ENCODE results near the gene DDX42.

Gene DDX42

GRCh38 chr17:63762161-63763078 is 11.6 kb upstream of the DDX42 start:
- peaks cover 61% of the 10 kb centered on the region for H3K36me3 ChIP-seq (ENCODE audit: insufficient read depth, low read length)
- H3K9me3 ChIP-seq (replicated peaks; ENCODE audit: low read length): no peaks in the 10 kb centered on the region
- H3K27me3 ChIP-seq (ENCODE audit: control insufficient read depth, insufficient read depth, low read length): no peaks in the 10 kb centered on the region
- H3K4me2 ChIP-seq (ENCODE audit: low read length): no peak overlapping the region
- H3K4me3 ChIP-seq (ENCODE audit: low read length): no peak overlapping the region
- H3K9ac ChIP-seq (ENCODE audit: low read depth, low read length): no peak overlapping the region
- no peaks in the 10 kb centered on the region for H3K4me1 ChIP-seq (ENCODE audit: control insufficient read depth, insufficient read depth, low read length)

- Histone ChIP-seq H3K4me3 (ENCODE audit: low read length) (no peak overlapping the region), H3K4me1 (ENCODE audit: control insufficient read depth, insufficient read depth, low read length) (no peaks in the 10 kb centered on the region), H3K9me3 (replicated peaks; ENCODE audit: low read length) (no peaks in the 10 kb centered on the region), H3K9ac (ENCODE audit: low read depth, low read length) (no peak overlapping the region), H3K36me3 (ENCODE audit: insufficient read depth, low read length) (peaks cover 50% of the 10 kb centered on the region), H3K4me2 (ENCODE audit: low read length) (no peak overlapping the region), H3K27me3 (ENCODE audit: control insufficient read depth, insufficient read depth, low read length) (no peaks in the 10 kb centered on the region)
These were observed 9.3 kb upstream of the DDX42 start for GRCh38 chr17:63764716-63765115.

- Histone ChIP-seq H3K9ac (ENCODE audit: low read depth, low read length) (no peak overlapping the region), H3K9me3 (replicated peaks; ENCODE audit: low read length) (no peaks in the 10 kb centered on the region), H3K4me3 (ENCODE audit: low read length) (no peak overlapping the region), H3K36me3 (ENCODE audit: insufficient read depth, low read length) (peaks cover 36% of the 10 kb centered on the region), H3K27me3 (ENCODE audit: control insufficient read depth, insufficient read depth, low read length) (no peaks in the 10 kb centered on the region), H3K4me1 (ENCODE audit: control insufficient read depth, insufficient read depth, low read length) (peaks cover 4% of the 10 kb centered on the region), H3K4me2 (ENCODE audit: low read length) (no peak overlapping the region)
These were observed 7.2 kb upstream of the DDX42 start for GRCh38 chr17:63766754-63767153.

GRCh38 chr17:63768433-63768832 is 5.5 kb upstream of the DDX42 start:
- Histone ChIP-seq H3K9ac (ENCODE audit: low read depth, low read length) (no peak overlapping the region), H3K27me3 (ENCODE audit: control insufficient read depth, insufficient read depth, low read length) (no peaks in the 10 kb centered on the region), H3K4me3 (ENCODE audit: low read length) (no peak overlapping the region), H3K36me3 (ENCODE audit: insufficient read depth, low read length) (peaks cover 19% of the 10 kb centered on the region), H3K4me1 (ENCODE audit: control insufficient read depth, insufficient read depth, low read length) (peaks cover 4% of the 10 kb centered on the region), H3K4me2 (ENCODE audit: low read length) (no peak overlapping the region), H3K9me3 (replicated peaks; ENCODE audit: low read length) (no peaks in the 10 kb centered on the region)

- H3K4me3 ChIP-seq (ENCODE audit: low read length): peak overlapping the region; percentile 88
- no peaks in the 10 kb centered on the region for H3K9me3 ChIP-seq (replicated peaks; ENCODE audit: low read length)
- peak overlapping the region; percentile 99 for H3K4me2 ChIP-seq (ENCODE audit: low read length)
- peaks cover 4% of the 10 kb centered on the region for H3K36me3 ChIP-seq (ENCODE audit: insufficient read depth, low read length)
- no peaks in the 10 kb centered on the region for H3K27me3 ChIP-seq (ENCODE audit: control insufficient read depth, insufficient read depth, low read length)
- peaks cover 15% of the 10 kb centered on the region for H3K4me1 ChIP-seq (ENCODE audit: control insufficient read depth, insufficient read depth, low read length)
- H3K9ac ChIP-seq (ENCODE audit: low read depth, low read length): peak overlapping the region; percentile 92
These were observed 1.1 kb upstream of the DDX42 start for GRCh38 chr17:63772801-63773271.

GRCh38 chr17:63773272-63774140 is 464 bp upstream of the DDX42 start, which contains the start of gene CCDC47:
CCDC47 (minus strand) TSS chr17:63773597; CDS start chr17:63766175, 7,422 bp downstream.
- peak within 1 kb of the TSS; percentile 92 for H3K9ac ChIP-seq (ENCODE audit: low read depth, low read length)
- peaks cover 15% of the 10 kb centered on the region for H3K4me1 ChIP-seq (ENCODE audit: control insufficient read depth, insufficient read depth, low read length)
- no peaks in the 10 kb centered on the region for H3K27me3 ChIP-seq (ENCODE audit: control insufficient read depth, insufficient read depth, low read length)
- H3K9me3 ChIP-seq (replicated peaks; ENCODE audit: low read length): no peaks in the 10 kb centered on the region
- H3K4me3 ChIP-seq (ENCODE audit: low read length): peak within 1 kb of the TSS; percentile 88
- H3K4me2 ChIP-seq (ENCODE audit: low read length): peak within 1 kb of the TSS; percentile 99
- H3K36me3 ChIP-seq (ENCODE audit: insufficient read depth, low read length): peaks cover 10% of the 10 kb centered on the region

- Histone ChIP-seq H3K4me2 (ENCODE audit: low read length) (peak overlapping the region; percentile 91), H3K9ac (ENCODE audit: low read depth, low read length) (peak overlapping the region; percentile 92), H3K9me3 (replicated peaks; ENCODE audit: low read length) (no peaks in the 10 kb centered on the region), H3K4me3 (ENCODE audit: low read length) (peak overlapping the region; percentile 88), H3K27me3 (ENCODE audit: control insufficient read depth, insufficient read depth, low read length) (no peaks in the 10 kb centered on the region), H3K36me3 (ENCODE audit: insufficient read depth, low read length) (peaks cover 21% of the 10 kb centered on the region), H3K4me1 (ENCODE audit: control insufficient read depth, insufficient read depth, low read length) (peaks cover 15% of the 10 kb centered on the region)
These were observed 947 bp downstream of the DDX42 start for GRCh38 chr17:63774969-63775265.

GRCh38 chr17:63775420-63775819 is 1.4 kb downstream of the DDX42 start:
- Histone ChIP-seq H3K4me3 (ENCODE audit: low read length) (peak overlapping the region; percentile 88), H3K9me3 (replicated peaks; ENCODE audit: low read length) (no peaks in the 10 kb centered on the region), H3K36me3 (ENCODE audit: insufficient read depth, low read length) (peaks cover 21% of the 10 kb centered on the region), H3K4me2 (ENCODE audit: low read length) (peak overlapping the region; percentile 91), H3K4me1 (ENCODE audit: control insufficient read depth, insufficient read depth, low read length) (peaks cover 18% of the 10 kb centered on the region), H3K9ac (ENCODE audit: low read depth, low read length) (peak overlapping the region; percentile 92), H3K27me3 (ENCODE audit: control insufficient read depth, insufficient read depth, low read length) (no peaks in the 10 kb centered on the region)

- peaks cover 26% of the 10 kb centered on the region for H3K36me3 ChIP-seq (ENCODE audit: insufficient read depth, low read length)
These were observed 6.5 kb downstream of the DDX42 start for GRCh38 chr17:63780507-63780906.

GRCh38 chr17:63780928-63781327 is 7.0 kb downstream of the DDX42 start:
- H3K9ac ChIP-seq (ENCODE audit: low read depth, low read length): no peak overlapping the region
- peak overlapping the region; percentile 61 for H3K4me2 ChIP-seq (ENCODE audit: low read length)
- H3K36me3 ChIP-seq (ENCODE audit: insufficient read depth, low read length): peaks cover 26% of the 10 kb centered on the region
- H3K4me1 ChIP-seq (ENCODE audit: control insufficient read depth, insufficient read depth, low read length): peaks cover 38% of the 10 kb centered on the region
- no peak overlapping the region for H3K4me3 ChIP-seq (ENCODE audit: low read length)
- H3K9me3 ChIP-seq (replicated peaks; ENCODE audit: low read length): no peaks in the 10 kb centered on the region
- no peaks in the 10 kb centered on the region for H3K27me3 ChIP-seq (ENCODE audit: control insufficient read depth, insufficient read depth, low read length)

More at GRCh38 chr17:63780507-63780906, 6.5 kb downstream of the DDX42 start:
- no peaks in the 10 kb centered on the region for H3K27me3 ChIP-seq (ENCODE audit: control insufficient read depth, insufficient read depth, low read length)
- H3K4me3 ChIP-seq (ENCODE audit: low read length): no peak overlapping the region
- no peaks in the 10 kb centered on the region for H3K9me3 ChIP-seq (replicated peaks; ENCODE audit: low read length)
- peaks cover 39% of the 10 kb centered on the region for H3K4me1 ChIP-seq (ENCODE audit: control insufficient read depth, insufficient read depth, low read length)
- peak overlapping the region; percentile 61 for H3K4me2 ChIP-seq (ENCODE audit: low read length)
- no peak overlapping the region for H3K9ac ChIP-seq (ENCODE audit: low read depth, low read length)

- Histone ChIP-seq H3K27me3 (ENCODE audit: control insufficient read depth, insufficient read depth, low read length) (no peaks in the 10 kb centered on the region), H3K4me2 (ENCODE audit: low read length) (no peak overlapping the region), H3K9ac (ENCODE audit: low read depth, low read length) (no peak overlapping the region), H3K9me3 (replicated peaks; ENCODE audit: low read length) (no peaks in the 10 kb centered on the region), H3K4me3 (ENCODE audit: low read length) (no peak overlapping the region), H3K36me3 (ENCODE audit: insufficient read depth, low read length) (peaks cover 30% of the 10 kb centered on the region), H3K4me1 (ENCODE audit: control insufficient read depth, insufficient read depth, low read length) (peaks cover 38% of the 10 kb centered on the region)
These were observed 9.6 kb downstream of the DDX42 start for GRCh38 chr17:63783522-63783921.

All from skeletal muscle satellite cell (primary cell).